HG03196 (cell line): Measurements from ENCODE around the gene SND1.
"Not testable (repeated sequence)": the region's sequence is repeated elsewhere in the genome, so short reads cannot be mapped to it uniquely, and the experiment has no call there.

Experiments used
- ATAC-seq: cut with Tn5 transposase; IDR thresholded peaks from one replicate; pipeline ENCODE4 v1.9.1; 2021; ENCODE audit not compliant: unreplicated experiment

SND1 gene

GRCh38 chr7:127901895-127902703, 250.1 kb downstream of the SND1 start:
- ATAC-seq = no peak

DNA sequence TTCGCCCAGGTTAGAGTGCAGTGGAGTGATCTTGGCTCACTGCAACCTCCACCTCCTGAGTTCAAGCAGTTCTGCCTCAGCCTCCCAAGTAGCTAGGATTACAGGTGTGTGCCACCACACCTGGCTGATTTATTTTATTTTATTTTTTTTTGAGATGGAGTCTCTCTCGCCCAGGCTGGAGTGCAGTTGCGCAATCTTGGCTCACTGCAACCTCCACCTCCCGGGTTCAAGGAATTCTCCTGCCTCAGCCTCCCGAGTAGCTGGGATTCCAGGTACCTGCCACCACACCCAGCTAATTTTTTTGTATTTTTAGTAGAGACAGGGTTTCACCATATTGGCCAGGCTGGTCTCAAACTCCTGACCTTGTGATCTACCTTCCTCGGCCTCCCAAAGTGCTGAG, 250.8 kb downstream of the SND1 start:
- not testable (repeated sequence) for ATAC-seq

DNA sequence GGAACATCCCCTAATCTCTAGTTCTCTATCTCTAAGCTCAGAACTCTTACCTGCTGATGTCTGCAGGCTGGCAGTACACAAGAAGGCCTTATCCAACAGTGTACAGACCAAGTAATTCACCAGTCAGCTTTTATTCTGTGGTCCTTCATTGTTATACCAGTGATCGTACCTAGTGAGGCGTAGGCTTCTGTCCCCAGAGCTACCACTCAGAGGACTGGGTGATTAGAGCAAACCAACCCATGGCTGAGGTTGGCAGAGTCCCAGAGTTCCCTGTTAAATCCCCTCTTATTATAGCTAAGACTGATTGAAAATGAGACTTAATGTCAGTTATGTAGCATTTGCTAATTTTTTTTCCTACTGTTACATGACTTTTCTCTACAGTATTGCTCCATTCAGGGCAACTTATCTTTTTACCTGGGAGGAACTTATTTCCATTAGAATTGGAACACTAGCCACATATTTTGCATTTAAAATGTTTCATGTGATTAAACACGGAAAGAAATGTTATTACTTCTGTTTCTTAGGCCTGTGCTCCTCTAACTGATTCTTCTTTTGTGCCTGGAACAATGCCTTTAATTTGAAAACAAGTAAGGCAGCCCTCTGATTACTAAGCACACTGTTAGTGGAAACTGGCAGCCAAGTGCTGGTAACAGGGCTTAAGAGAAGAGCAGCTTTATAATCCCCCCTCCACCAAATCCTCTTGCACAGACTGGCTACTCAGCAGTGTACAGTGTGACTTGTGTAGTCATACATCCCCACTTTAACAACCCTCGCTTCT, 252.1 kb downstream of the SND1 start:
- ATAC-seq = no peak

DNA sequence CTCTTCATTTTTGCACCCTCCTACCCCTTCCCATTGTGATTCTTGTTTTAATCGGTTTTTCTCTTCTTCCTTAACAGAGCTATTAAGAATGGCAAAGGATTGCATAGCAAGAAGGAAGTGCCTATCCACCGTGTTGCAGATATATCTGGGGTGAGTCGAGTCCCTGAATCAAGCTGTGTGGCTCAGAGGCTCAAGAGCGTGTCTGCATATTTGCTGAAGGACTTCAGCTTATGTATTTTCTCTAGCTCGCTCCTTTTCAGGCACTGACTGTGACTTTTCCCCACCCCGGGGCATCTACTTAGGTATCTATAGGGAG, 252.6 kb downstream of the SND1 start:
- ATAC-seq = no peak

- ATAC-seq = no peak
Measured at GRCh38 chr7:127905021-127905420, 253.0 kb downstream of the SND1 start.

GRCh38 chr7:127905491-127906330, 253.7 kb downstream of the SND1 start:
- ATAC-seq = no peak

GRCh38 chr7:127907110-127908040, 255.4 kb downstream of the SND1 start:
- no peak for ATAC-seq

- no peak for ATAC-seq
Measured at GRCh38 chr7:127908430-127909258, 256.6 kb downstream of the SND1 start.

DNA sequence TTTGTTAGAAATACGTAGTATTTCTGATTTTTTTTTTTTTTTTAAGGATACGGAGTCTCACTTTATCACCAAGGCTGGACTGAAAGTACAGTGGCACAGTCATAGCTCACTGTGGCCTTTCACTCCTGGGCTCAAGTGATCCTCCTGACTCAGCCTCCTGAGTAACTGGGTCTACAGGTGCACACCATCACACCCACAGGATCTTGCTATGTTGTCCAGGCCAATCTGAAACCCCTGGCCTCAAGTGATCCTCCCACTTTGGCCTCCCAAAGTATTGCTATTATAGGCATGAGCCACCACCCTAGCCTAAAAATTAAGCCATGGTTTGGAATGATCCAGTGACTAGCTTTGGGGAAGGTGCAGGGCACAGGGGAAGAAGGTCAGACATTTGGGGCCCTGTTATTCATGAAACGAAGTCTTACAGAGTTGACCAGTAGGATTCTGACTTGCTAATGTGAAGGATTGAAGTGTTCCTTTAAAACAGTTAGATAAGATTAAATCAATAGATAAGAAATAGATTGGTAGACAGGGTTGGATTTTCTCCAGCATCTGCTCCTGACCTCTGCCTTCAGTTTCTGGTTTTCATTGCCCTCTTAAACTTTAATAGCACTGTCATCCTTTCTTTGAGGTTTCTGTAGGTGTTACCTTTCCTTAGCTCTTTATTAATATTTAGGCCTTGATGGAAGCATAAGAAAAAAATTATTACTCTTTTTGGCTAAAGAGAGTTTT, 257.6 kb downstream of the SND1 start:
- ATAC-seq = no peak

DNA sequence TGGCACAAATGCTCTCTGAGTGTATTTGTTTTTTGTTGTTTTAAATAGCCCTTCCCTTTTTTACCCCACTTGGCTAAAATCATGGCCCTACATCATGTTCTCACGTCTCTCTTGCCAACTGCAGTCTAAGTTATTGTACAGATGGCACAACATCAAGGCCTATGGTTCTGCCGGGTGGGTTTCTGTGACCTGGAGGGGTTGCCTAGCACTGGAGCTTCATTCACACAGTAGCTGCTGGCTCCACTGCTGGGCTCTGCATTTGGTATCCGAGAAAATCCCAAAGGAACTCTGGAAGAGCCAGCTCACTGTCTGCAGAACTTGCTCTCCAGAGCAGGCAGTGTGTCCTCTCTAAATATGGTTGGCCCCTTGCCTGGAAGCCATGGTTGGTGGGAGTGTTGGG, 258.7 kb downstream of the SND1 start:
- ATAC-seq = no peak

- ATAC-seq = peak; percentile 66
Measured at GRCh38 chr7:127911968-127912511, 260.0 kb downstream of the SND1 start.

GRCh38 chr7:127912901-127913300, 260.9 kb downstream of the SND1 start:
- no peak for ATAC-seq

GRCh38 chr7:127913686-127914085, 261.7 kb downstream of the SND1 start:
- ATAC-seq = no peak

- ATAC-seq = no peak
Measured at GRCh38 chr7:127914693-127915092, 262.7 kb downstream of the SND1 start.

DNA sequence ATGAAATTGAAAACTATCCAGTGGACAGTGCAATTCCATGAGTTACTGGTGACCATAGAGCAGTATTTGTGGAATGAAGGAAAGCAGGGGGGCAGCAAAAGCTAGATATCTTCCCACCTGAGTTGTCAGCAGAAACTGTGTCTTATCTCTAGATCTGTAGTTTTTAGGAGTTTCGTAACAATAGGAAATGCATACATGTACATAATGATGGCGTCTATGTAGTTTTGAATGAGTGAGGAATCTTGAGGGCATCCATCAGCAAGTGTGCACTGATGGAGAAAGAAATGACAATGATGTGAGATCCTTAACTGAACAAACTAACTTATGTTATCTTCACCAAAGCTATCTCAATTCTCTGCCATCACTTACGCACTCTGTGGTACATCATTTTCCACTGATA, 264.7 kb downstream of the SND1 start:
- no peak for ATAC-seq

GRCh38 chr7:127918130-127918529, 266.1 kb downstream of the SND1 start:
- no peak for ATAC-seq

DNA sequence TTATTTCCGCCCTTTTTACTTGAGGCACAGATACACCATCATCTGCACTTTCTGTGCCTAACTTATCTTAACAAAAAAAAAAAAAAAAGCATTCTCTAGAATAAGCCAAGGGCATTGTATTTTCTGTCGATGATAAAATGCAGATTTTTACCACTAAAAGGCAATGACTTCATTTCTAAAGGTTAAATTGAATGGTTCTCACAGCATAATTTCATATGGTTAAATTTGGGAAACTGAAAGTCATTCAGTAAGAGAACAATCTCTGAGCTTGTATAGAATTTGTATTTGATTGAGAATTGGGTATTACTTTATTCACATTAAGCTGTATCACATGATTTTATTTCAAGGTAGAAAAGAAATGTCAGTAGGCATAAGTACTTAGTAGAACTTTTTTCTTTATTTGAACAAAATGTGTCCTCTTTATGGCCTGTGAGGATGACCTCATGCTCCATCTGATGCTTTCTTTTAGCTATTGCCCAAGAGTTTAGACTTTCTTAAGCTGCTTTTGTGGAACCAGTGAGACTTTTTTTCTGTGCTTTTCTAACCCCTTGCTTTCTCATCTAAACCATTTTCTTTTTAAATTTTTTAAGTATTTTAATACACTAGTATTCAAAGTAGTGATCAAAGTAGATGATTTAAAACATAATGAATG, 268.9 kb downstream of the SND1 start:
- ATAC-seq = no peak

DNA sequence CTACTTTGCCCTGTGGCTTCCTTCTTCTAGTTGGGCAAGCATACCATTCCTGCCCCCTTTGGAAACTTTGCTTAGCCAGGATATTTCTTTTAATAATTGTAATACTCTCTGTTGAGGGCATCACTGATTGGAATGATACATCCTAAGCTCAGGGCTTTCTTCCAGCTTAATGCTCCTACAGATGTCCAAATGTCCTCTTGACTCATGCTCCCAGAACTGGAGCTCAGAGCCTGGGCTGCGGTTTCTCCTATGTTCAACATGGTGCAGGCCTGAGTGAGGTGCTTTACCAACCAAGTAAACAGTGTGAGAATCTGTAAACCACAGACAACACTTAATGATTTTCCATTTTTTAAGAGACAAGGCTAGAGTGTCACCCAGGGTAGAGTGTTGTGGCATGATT, 270.7 kb downstream of the SND1 start:
- no peak for ATAC-seq
